Psoas muscle (tissue), 8 donors: ENCODE data around the gene METTL27. TPM values are rescaled to one million over a fixed set of nuclear protein-coding genes. Genes with fewer than 3 reads are reported as not detected.
"Not testable (repeated sequence)": the region's sequence is repeated elsewhere in the genome, so short reads cannot be mapped to it uniquely, and the experiment has no call there.

Source experiments
- ATAC-seq, 4 donors: fragments of 200-7000 bp; cut with Tn5 transposase; one replicate each; pipeline ENCODE4 v1.9.1; 2020; ENCODE audit warnings: moderate library complexity in 3 of 4, mild to moderate bottlenecking in 2 of 4
- DNase-seq, 2 donors: peaks; one replicate each; pipeline ENCODE4 v3.0.0-alpha.2; 2020
- H3K27ac ChIP-seq: fragments of 200-600 bp; one replicate; pipeline ENCODE4 v1.8.0; 2022
- H3K27me3 ChIP-seq, 3 donors: fragments of 200-600 bp in 1 of 3; one replicate each; pipeline versions ENCODE4 v1.6.1 to v1.8.0; 2013 to 2022; ENCODE audit warnings: low read length in 2 of 3, mild to moderate bottlenecking in 2 of 3, moderate library complexity in 1 of 3; ENCODE audit not compliant: insufficient read depth in 3 of 3
- H3K36me3 ChIP-seq, 2 donors: fragments of 200-600 bp in 1 of 2; one replicate each; pipeline versions ENCODE4 v1.6.1 to v1.8.0; 2013 to 2022; ENCODE audit warnings: low read depth in 1 of 2, mild to moderate bottlenecking in 1 of 2, moderate library complexity in 1 of 2; ENCODE audit not compliant: insufficient read depth in 1 of 2
- H3K4me1 ChIP-seq: fragments of 200-600 bp; one replicate; pipeline ENCODE4 v1.8.0; 2022
- H3K4me3 ChIP-seq: fragments of 200-600 bp; one replicate; pipeline ENCODE4 v1.8.0; 2022; ENCODE audit warnings: mild to moderate bottlenecking
- H3K9me3 ChIP-seq: fragments of 200-600 bp; one replicate; pipeline ENCODE4 v1.8.0; 2022
- CTCF ChIP-seq: fragments of 200-600 bp; IDR thresholded peaks from one replicate; pipeline ENCODE4 v1.8.0; 2022; ENCODE audit warnings: antibody characterized with exemption
- WGBS, 3 donors: extraction: QIAGEN DNeasy Blood & Tissue Kit; methylation state at CpG; one replicate each; pipeline versions ENCODE4 v1.1.6 to v1.1.7; 2013; 5-methylcytosine and 5-hydroxymethylcytosine counted together
- intact Hi-C, 2 donors: fragments of 100-400 bp; cut with DNase I; formaldehyde crosslinking; loops; one replicate each; pipeline versions ENCODE4 v1.11.0 to v1.14.2; 2022
- polyA plus RNA-seq, 3 donors: library from polyadenylated mRNA; stranded (reverse); fragments of 200-250 nt; gene quantifications; one replicate each; pipeline ENCODE4 v1.2.3, GENCODE V29; 2013
- total RNA-seq, 4 donors: library from RNA; stranded (reverse); fragmentation: NEBNext Ultra II Directional in 2 of 4; extraction: Animal tissue kit (Norgen Biotek cat#: 25700) in 2 of 4; gene quantifications; one replicate each; pipeline versions ENCODE4 v1.2.1 to v1.2.4, GENCODE V29; 2021 to 2023
- donor health status: healthy with polysubstance abuse.
- donor health status: DM: no; HTN: no; CAD: no; lungs with moderate emphysema.
- donor health status: Bipolar disorder and iron deficiency.
- donor health status: healthy.
- donor health status: DM: yes; HTN: yes; CAD: no.
- donor health status: DM: no; HTN: no; CAD: no.
- donor health status: DM: no; HTN: no; CAD: no.
- donor health status: DM: yes; HTN: yes; CAD: no.

METTL27 gene
- total and polyA plus RNA-seq, 7 donors, result 0.09 to 0.84 (median 0.22) TPM; not detected in 1

- no peak overlapping the region for H3K4me3 ChIP-seq
- peaks cover 8% of the 10 kb centered on the region for H3K4me1 ChIP-seq
- H3K27me3 ChIP-seq, result peaks cover 0 to 2% (median 0%) of the 10 kb centered on the region in 3 donors
- DNase-seq (no peak), ATAC-seq (peak; percentile 64 to 76 (median 75))
- no peaks in the 10 kb centered on the region for H3K9me3 ChIP-seq
- H3K27ac ChIP-seq, result peak overlapping the region; percentile 67
- H3K36me3 ChIP-seq, result no peaks in the 10 kb centered on the region
- intact Hi-C loops, result loop anchor here in 1 of 2 donors (5.0 to 10.0 kb wide), 2 partner anchors 117 to 244 kb away; partner anchors contain the start of gene ABHD11
- 42 to 45% (median 44%) methylated on average over 8 of the region's 8 CpGs for WGBS, 3 donors
- no peak for TF ChIP-seq CTCF
Measured at GRCh38 chr7:73851410-73852338, 9.4 kb upstream of the METTL27 start.

- H3K27me3 ChIP-seq, result no peaks in the 10 kb centered on the region
- DNase-seq (peak in 1 of 2 donors; percentile 47), ATAC-seq (peak; percentile 38 to 64 (median 55))
- no peak overlapping the region for H3K4me3 ChIP-seq
- no peaks in the 10 kb centered on the region for H3K36me3 ChIP-seq
- WGBS, 3 donors, result 70 to 75% (median 75%) methylated on average over 4 of the region's 4 CpGs
- no peaks in the 10 kb centered on the region for H3K9me3 ChIP-seq
- H3K27ac ChIP-seq, result peak overlapping the region; percentile 67
- H3K4me1 ChIP-seq, result peaks cover 8% of the 10 kb centered on the region
- intact Hi-C loops, result loop anchor here in 1 of 2 donors (5.0 to 10.0 kb wide), 2 partner anchors 116 to 243 kb away; partner anchors contain the start of gene ABHD11
- no peak for TF ChIP-seq CTCF
Measured at GRCh38 chr7:73850781-73851207, 8.5 kb upstream of the METTL27 start.

- Histone ChIP-seq H3K27me3 (no peaks in the 10 kb centered on the region), H3K4me1 (peaks cover 8% of the 10 kb centered on the region), H3K27ac (no peak overlapping the region), H3K4me3 (no peak overlapping the region), H3K36me3 (no peaks in the 10 kb centered on the region), H3K9me3 (no peaks in the 10 kb centered on the region)
- no peak for TF ChIP-seq CTCF
- WGBS, 3 donors, result 88 to 91% (median 89%) methylated on average over 10 of the region's 10 CpGs
- ATAC-seq (no peak), DNase-seq (no peak)
- intact Hi-C loops, result no loop called here
Measured at GRCh38 chr7:73847941-73848723, 5.8 kb upstream of the METTL27 start.

GRCh38 chr7:73845701-73846195, 3.4 kb upstream of the METTL27 start:
- H3K36me3 ChIP-seq, H3K4me3 ChIP-seq, H3K4me1 ChIP-seq, H3K9me3 ChIP-seq, intact Hi-C loops, ATAC-seq, H3K27me3 ChIP-seq, H3K27ac ChIP-seq, DNase-seq: not testable (repeated sequence)
- 72 to 76% (median 72%) methylated on average over 11 to 12 of the region's 12 CpGs for WGBS, 3 donors
